Stimulated activated CD8-positive, alpha-beta memory T cell treated with anti-CD3 and anti-CD28 coated beads, Interleukin-15, amount 100 ng/mL, for 48 hours (primary cell): ENCODE measurements around the gene FHIT.
"Not testable (repeated sequence)": the region's sequence is repeated elsewhere in the genome, so short reads cannot be mapped to it uniquely, and the experiment has no call there.

Experiments
- DNase-seq, 2 donors: peaks; one replicate each; pipeline ENCODE4 v3.0.0-alpha.2; 2020; ENCODE audit warnings: low read depth in 2 of 2

FHIT gene

GRCh38 chr3:61057464-61057863 is 193.8 kb downstream of the FHIT start:
- DNase-seq = no peak

- no peak for DNase-seq
Measured at GRCh38 chr3:61055447-61055846, 195.8 kb downstream of the FHIT start.

- no peak for DNase-seq
Measured at GRCh38 chr3:61053781-61054496, 197.3 kb downstream of the FHIT start.

GRCh38 chr3:61052851-61053250 is 198.4 kb downstream of the FHIT start:
- DNase-seq = no peak

GRCh38 chr3:61051666-61052065 is 199.6 kb downstream of the FHIT start:
- DNase-seq = no peak

GRCh38 chr3:61045169-61045568 is 206.1 kb downstream of the FHIT start:
- not testable (repeated sequence) for DNase-seq

GRCh38 chr3:61043156-61043555 is 208.1 kb downstream of the FHIT start:
- no peak for DNase-seq

- DNase-seq = no peak
Measured at GRCh38 chr3:61040618-61041017, 210.6 kb downstream of the FHIT start.

GRCh38 chr3:61035573-61035972 is 215.7 kb downstream of the FHIT start:
- no peak for DNase-seq

GRCh38 chr3:61032991-61033390 is 218.3 kb downstream of the FHIT start:
- no peak for DNase-seq

- no peak for DNase-seq
Measured at GRCh38 chr3:61031503-61031902, 219.7 kb downstream of the FHIT start.

GRCh38 chr3:61030469-61031035 is 220.7 kb downstream of the FHIT start:
- DNase-seq = no peak

GRCh38 chr3:61029194-61029593 is 222.1 kb downstream of the FHIT start:
- no peak for DNase-seq

GRCh38 chr3:61018807-61019206 is 232.4 kb downstream of the FHIT start:
- DNase-seq = no peak

GRCh38 chr3:61017028-61017427 is 234.2 kb downstream of the FHIT start:
- DNase-seq = not testable (repeated sequence)

- no peak for DNase-seq
Measured at GRCh38 chr3:61015859-61016258, 235.4 kb downstream of the FHIT start.

GRCh38 chr3:61015408-61015807 is 235.8 kb downstream of the FHIT start:
- no peak for DNase-seq

GRCh38 chr3:61008998-61009380 is 242.3 kb downstream of the FHIT start:
- no peak for DNase-seq

- DNase-seq = no peak
Measured at GRCh38 chr3:61008153-61008997, 242.9 kb downstream of the FHIT start.

- no peak for DNase-seq
Measured at GRCh38 chr3:61005591-61005990, 245.7 kb downstream of the FHIT start.

- no peak for DNase-seq
Measured at GRCh38 chr3:60998858-60999257, 252.4 kb downstream of the FHIT start.

GRCh38 chr3:60992395-60992794 is 258.9 kb downstream of the FHIT start:
- DNase-seq = no peak

GRCh38 chr3:60990442-60990730 is 260.9 kb downstream of the FHIT start:
- no peak for DNase-seq
